NCI-H2029 (cell line): ENCODE data around the gene KIAA1671.
"Not testable (repeated sequence)": the region's sequence is repeated elsewhere in the genome, so short reads cannot be mapped to it uniquely, and the experiment has no call there.

Source experiments
- DNase-seq: peaks from one replicate; lab custom pipeline; 2025; lab: John Stamatoyannopoulos, UW

Gene KIAA1671

GRCh38 chr22:24951942-24952836, at the start of gene KIAA1671:
Gene KIAA1671, plus strand, starts transcription at chr22:24952716. Its CDS starts 75,284 bp downstream, at chr22:25028000.
- peak; percentile 74 for DNase-seq

GRCh38 chr22:24905909-24906308, 46.6 kb upstream of the KIAA1671 start:
- no peak for DNase-seq

- not testable (repeated sequence) for DNase-seq
Observed at GRCh38 chr22:24907101-24907500, 45.4 kb upstream of the KIAA1671 start.

- no peak for DNase-seq
Observed at GRCh38 chr22:24920029-24920428, 32.5 kb upstream of the KIAA1671 start.

GRCh38 chr22:24925586-24926427, 26.7 kb upstream of the KIAA1671 start:
- DNase-seq = no peak

GRCh38 chr22:24926428-24926725, 26.1 kb upstream of the KIAA1671 start:
- DNase-seq = no peak

GRCh38 chr22:24926849-24927579, 25.5 kb upstream of the KIAA1671 start:
- DNase-seq = no peak

- DNase-seq = no peak
Observed at GRCh38 chr22:24928322-24928721, 24.2 kb upstream of the KIAA1671 start.

GRCh38 chr22:24930678-24931077, 21.8 kb upstream of the KIAA1671 start:
- DNase-seq = no peak

- no peak for DNase-seq
Observed at GRCh38 chr22:24935771-24936483, 16.6 kb upstream of the KIAA1671 start.

- DNase-seq = no peak
Observed at GRCh38 chr22:24937114-24937513, 15.4 kb upstream of the KIAA1671 start.

GRCh38 chr22:24938741-24939341, 13.7 kb upstream of the KIAA1671 start:
- DNase-seq = peak; percentile 61

GRCh38 chr22:24942301-24942700, 10.2 kb upstream of the KIAA1671 start:
- peak; percentile 66 for DNase-seq

- DNase-seq = no peak
Observed at GRCh38 chr22:24944217-24944937, 8.1 kb upstream of the KIAA1671 start.

GRCh38 chr22:24945430-24945829, 7.1 kb upstream of the KIAA1671 start:
- DNase-seq = no peak

GRCh38 chr22:24947383-24947782, 5.1 kb upstream of the KIAA1671 start:
- DNase-seq = no peak

GRCh38 chr22:24947881-24948280, 4.6 kb upstream of the KIAA1671 start:
- peak; percentile 36 for DNase-seq

GRCh38 chr22:24948356-24949202, 3.9 kb upstream of the KIAA1671 start:
- DNase-seq = no peak

GRCh38 chr22:24950272-24950902, 2.1 kb upstream of the KIAA1671 start:
- no peak for DNase-seq
